Astrocyte (in vitro differentiated cells and primary cell): ENCODE data around the gene CCNYL1.

Experiments
- EZH2 ChIP-seq: IDR thresholded peaks from 2 replicates; pipeline ENCODE4 v1.6.1; 2012; ENCODE audit warnings: mild to moderate bottlenecking, low read length, inconsistent platforms; ENCODE audit not compliant: insufficient read depth
- TF ChIP-seq, protein P1 (sequence below): IDR thresholded peaks from 2 replicates; pipeline ENCODE4 v1.5.1; 2011; ENCODE audit warnings: low read depth, mild to moderate bottlenecking, inconsistent platforms, low read length, moderate library complexity; ENCODE audit not compliant: insufficient read depth

DNA sequence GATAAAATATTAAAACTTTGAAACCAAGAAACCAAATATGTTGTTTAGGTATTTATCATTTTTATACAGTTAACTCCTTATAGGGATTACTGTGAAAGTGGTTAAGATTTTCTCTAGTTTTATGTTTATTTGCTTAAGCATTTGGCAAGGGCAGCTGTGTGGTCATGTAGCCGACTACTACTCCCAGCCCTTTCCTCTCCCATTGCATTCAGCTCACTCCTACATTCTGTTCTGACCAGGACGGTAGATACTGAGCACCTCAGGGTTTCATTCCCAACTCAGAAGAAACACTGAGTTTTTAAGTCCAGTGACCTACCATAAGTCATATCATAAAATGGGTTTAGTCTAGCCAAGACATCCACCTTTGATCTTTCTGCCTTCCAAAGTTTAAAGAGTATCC, 38.4 kb downstream of the CCNYL1 start:
- TF ChIP-seq, protein P1, sequence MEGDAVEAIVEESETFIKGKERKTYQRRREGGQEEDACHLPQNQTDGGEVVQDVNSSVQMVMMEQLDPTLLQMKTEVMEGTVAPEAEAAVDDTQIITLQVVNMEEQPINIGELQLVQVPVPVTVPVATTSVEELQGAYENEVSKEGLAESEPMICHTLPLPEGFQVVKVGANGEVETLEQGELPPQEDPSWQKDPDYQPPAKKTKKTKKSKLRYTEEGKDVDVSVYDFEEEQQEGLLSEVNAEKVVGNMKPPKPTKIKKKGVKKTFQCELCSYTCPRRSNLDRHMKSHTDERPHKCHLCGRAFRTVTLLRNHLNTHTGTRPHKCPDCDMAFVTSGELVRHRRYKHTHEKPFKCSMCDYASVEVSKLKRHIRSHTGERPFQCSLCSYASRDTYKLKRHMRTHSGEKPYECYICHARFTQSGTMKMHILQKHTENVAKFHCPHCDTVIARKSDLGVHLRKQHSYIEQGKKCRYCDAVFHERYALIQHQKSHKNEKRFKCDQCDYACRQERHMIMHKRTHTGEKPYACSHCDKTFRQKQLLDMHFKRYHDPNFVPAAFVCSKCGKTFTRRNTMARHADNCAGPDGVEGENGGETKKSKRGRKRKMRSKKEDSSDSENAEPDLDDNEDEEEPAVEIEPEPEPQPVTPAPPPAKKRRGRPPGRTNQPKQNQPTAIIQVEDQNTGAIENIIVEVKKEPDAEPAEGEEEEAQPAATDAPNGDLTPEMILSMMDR = no peak
- no peak for TF ChIP-seq EZH2
